ENCODE data around the gene PCNA.

The PCNA gene

DNA sequence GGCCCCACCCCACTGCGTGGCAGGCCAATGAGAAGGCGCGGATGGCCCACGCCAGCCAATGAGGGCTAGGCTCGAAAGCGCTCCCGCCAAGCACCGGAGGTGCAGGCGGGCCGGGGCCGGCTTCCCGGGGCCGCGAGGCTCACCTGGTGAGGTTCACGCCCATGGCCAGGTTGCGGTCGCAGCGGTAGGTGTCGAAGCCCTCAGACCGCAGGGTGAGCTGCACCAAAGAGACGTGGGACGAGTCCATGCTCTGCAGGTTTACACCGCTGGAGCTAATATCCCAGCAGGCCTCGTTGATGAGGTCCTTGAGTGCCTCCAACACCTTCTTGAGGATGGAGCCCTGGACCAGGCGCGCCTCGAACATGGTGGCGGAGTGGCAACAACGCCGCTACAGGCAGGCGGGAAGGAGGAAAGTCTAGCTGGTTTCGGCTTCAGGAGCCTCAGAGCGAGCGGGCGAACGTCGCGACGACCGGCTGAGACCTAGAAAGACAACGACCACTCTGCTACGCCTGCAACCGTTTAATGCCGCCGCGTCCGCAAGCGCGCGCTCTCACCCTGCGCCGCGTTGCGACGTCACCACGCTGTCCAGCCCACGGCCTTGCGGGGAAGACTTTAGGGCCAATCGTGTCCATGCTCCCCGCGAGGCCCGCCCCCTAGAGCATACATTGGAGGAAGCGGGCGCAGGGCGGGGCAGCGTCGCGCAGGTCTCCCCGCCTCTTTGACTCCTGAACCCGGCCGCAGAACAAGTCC lies at the start of gene PCNA:
TSS of gene PCNA (minus strand) at position 524 of the 750 bp plus-strand sequence. CDS start at position 364, 160 bp downstream.
- DNase-seq, result peak; percentile 98

GRCh38 chr20:5168651-5169396 lies 49.1 kb upstream of the PCNA start:
- no peak for DNase-seq

GRCh38 chr20:5164645-5165625 lies 45.2 kb upstream of the PCNA start:
- no peak for DNase-seq

GRCh38 chr20:5161536-5162164 lies 41.9 kb upstream of the PCNA start:
- no peak for DNase-seq

DNA sequence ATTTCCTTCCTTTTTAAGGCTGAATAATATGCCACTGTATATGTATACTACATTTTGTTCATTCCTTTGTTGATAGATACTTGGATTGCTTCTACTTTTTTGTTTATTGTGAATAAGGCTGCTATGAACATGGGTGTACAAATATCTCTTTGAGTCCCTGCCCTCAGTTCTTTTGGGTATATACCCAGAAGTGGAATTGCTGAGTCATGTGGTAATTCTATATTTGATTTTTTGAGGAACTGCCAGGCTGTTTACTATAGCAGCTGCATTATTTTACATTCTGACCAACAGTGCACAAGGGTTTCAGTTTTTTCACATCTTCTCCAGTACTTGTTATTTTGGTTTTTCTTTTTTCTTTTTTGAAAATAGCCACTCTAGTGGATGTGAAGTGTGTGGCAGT lies 41.1 kb upstream of the PCNA start:
- peak; percentile 49 for DNase-seq

DNA sequence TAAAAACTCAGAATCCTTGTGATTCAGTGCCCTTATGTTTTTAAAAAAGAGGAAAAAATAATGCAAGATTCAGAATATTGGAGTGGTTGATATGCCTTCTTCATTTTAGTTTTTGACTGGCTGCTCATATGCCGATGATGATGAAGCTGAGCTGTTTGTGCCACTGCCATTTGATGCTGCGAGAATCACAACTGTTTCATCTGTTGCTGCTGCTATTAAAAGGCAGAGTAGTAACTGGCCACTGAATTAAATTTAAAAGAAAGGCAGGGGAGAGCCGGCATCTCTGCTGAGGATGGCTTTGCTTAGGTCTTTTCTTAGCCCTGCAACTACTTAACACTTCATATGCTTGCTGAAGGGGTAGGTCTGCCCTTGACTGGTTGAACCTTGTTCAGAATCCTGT lies 40.2 kb upstream of the PCNA start:
- no peak for DNase-seq

DNA sequence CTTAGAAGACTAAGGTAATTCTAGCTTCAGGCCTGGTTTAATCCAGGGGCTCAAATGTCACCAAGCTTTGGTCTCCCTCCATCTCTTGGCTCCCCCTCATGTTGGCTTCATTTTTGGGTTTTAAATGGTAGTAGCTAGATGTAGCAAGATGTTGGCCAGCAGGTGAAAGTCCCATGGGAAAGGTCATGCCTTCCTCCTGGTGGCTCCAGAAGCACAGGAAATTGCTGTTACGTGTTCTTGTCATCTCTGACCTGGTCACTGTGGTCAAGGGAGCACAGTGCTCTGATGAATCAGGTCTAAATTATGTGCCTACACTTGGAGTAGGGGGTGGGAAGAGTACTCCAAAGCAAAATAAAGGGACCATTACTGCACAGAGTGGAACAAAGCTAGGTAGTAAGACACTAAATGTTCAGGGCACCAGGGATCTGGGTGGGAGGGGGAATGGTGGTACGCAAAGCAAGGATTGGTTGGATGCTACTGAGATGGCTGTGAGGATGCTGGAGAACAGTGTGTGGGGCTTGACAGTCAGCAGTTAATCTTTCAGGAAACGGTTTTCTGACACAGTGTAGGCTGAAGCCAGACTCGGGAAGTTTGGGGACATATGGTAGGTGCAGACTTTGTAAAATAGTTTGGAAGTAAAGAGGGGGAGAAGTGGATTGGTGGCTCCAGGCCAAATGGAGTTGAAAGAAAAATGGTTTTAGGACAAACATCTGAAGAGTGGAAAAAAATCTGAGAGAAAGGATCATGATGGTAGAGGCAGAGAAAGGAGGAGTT lies 37.1 kb upstream of the PCNA start:
- no peak for DNase-seq

- no peak for DNase-seq
Measured at GRCh38 chr20:5155404-5155803, 35.6 kb upstream of the PCNA start.

DNA sequence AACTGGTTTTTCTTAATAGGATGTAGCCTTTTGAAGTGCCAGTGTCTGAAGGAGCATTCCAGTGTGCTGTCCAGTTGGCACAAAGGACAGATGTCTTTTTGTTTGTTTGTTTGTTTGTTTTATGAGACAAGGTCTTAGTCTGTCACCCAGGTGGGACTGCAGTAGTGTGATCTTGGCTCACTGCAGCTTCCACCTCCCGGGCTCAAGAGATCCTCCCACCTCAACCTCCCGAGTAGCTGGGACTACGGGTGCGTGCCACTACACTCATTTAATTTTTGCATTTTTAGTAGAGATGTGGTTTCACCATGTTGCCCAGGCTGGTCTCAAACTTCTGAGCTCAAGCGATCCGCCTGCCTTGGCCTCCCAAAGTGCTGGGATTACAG lies 34.8 kb upstream of the PCNA start:
- no peak for DNase-seq

DNA sequence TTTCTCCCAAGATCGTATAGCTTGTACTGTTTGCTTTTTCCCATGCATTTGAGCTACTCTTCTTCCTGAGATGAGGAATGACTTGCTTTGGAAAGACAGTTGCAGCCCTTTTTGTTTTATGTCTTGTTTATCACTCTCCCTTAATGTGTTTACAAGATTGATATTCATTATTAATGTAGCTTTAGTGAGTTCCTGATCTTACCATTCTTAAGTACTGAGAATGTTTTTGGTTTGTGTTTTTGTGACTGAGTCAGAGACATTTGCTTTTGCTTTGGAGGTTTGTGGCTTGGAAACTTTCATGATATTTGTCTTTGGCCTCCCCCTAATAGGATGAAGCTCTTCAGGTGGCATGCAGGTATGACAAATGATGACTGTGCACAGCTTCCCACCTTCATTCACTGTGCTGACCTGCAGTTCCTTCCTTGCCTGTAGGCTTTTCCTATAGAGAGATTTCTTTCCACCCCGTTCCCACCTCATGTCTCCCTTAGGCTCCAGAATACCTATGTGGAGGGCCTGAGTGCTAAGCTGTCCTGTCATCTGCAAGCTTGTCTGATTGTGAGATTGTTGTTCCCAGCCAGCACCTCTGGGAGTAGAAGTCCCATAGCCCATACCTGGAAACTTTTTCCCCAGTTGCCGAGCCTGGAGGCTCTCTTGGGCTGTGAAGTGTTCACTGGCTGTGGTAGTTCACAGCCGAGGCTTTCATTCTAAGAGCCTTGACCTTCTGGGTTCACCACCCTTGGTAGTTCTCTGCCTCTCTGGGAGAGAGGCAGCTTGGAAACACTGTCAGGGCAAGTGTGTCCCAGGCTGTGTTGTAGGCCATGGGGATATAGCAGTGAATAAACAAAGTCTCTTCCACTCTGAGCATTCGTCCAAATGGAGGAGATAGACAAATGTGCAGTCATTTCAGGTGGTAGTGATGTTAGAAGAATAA lies 34.1 kb upstream of the PCNA start:
- DNase-seq, result no peak

DNA sequence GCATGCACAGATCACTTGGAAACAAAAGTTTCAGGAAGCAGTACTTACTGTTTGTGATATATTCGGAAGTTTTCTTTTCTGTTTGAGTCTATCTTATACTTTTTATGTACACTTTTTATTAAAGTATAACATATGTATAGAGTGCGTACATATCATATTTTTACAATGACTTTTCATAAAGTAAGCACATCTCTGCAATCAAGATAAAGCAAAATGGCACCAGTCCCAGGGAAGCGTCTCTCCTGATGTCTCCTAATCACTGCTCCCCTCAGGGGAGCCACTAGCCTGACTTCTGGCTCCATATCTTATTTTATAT lies 33.4 kb upstream of the PCNA start:
- no peak for DNase-seq

DNA sequence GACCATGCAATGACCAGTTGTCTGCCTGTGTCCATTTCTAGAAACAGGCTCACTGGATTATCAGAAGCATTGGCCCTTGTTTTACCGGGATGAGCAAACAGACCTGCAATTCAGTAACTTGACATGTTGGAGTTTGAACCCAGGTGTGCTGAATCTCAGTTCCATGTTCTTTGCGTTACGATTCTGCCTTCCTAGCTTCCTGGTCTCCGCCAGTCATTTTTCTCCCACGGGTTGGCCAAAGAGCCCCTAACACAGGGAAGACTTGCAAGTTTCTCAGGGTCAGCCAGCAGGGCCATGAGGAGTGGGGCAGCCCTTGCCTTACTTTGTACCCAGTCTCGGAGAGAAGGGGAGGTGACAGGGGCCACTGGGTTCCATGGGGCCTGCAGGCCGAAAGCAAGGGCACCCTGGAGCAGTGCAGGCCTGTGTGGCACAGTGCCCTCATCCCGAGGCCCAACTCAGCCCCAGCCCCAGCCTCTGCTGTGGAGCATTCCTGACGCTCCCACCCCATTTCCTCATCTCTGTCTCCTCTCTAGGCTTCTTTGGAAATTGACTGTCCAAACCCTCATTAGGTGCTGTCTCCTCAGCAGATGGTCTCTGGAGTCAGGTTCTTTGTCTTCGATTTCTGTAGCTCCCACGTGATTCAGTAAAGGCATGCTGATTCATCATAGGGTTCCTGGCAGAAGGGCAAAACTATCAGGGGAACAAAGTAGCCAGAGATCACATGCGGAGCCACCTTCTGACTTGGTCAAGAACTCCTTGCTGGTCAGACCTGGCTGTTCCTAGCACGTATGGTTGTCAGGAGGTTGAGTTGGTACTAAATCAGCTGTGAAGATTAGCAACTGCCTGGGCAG lies 30.7 kb upstream of the PCNA start:
- no peak for DNase-seq

GRCh38 chr20:5149892-5150225 lies 30.1 kb upstream of the PCNA start:
- DNase-seq, result no peak

DNA sequence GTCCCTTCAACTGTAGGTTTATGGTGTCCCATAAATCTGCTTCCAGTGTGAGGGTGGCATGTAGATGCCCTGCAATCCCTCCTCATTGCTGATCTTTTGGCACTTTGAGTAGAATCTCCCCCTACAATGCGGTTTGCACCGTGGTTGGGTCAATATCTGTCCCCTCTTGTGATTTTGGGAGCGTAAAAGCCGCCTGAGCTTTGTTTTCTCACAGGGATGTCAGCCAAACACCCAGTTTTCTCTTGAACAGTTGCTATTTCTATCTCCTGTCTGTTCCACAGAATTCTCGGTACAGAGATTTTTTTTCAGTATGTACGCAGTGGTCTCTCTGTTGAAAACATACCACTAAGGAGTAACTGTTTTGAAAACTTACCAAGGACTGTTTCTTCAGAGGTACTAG lies 28.8 kb upstream of the PCNA start:
- no peak for DNase-seq

DNA sequence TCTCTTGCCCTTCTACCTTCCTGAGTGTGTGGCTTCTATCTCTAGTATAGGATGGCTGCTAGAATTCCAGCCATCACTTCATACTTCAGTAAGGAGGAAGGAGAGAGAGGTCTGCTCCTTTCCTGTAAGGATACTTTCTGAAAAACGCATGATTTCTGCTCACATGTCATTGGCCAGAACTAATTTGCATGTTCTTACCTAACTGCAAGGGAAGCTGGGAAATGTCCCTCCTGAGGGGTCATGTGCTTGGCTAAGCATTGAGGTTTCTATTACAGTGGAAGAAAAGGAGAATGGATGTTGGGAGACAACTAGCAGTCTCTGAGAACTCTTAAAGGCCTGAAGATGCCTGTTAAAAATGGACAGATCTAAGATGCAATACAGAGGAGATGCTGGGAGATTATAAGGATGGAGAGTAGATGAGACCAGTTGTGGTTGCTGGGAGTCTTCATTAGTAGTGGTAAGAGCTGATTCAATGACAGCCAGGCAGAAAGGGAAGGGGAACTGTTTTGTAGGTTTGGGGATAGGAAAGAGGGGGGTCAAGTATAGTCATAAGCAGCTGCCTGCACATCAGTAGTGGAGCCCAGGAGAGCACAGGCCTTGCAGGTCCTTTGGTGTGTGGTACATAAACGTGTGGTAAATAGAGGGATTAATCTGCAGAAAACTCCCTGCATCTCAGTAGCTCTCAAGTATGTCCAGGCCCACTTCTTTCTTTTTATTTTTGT lies 27.3 kb upstream of the PCNA start:
- no peak for DNase-seq

- no peak for DNase-seq
Measured at GRCh38 chr20:5146099-5146668, 26.4 kb upstream of the PCNA start.

GRCh38 chr20:5145365-5146098 lies 25.8 kb upstream of the PCNA start:
- DNase-seq, result no peak

- DNase-seq, result no peak
Measured at GRCh38 chr20:5143851-5144250, 24.1 kb upstream of the PCNA start.
